Measurements from ENCODE around the gene SNAPIN.

Gene SNAPIN

GRCh38 chr1:153627715-153628626, 30.5 kb upstream of the SNAPIN start, which contains the start of gene S100A1:
Gene S100A1, plus strand, starts transcription at chr1:153628434. Its CDS starts 2,088 bp downstream, at chr1:153630522.
- H3K36me3 ChIP-seq (ENCODE audit: control insufficient read depth, insufficient read depth, low read length) = 0 out of 2 replicates have a peak, but pooled peaks cover 6% of the 10 kb centered on the region
- H3K27me3 ChIP-seq (ENCODE audit: control insufficient read depth, insufficient read depth, low read length) = 0 out of 2 replicates have a peak, but pooled peaks cover 3% of the 10 kb centered on the region
- H3K4me3 ChIP-seq (ENCODE audit: low read depth, low read length) = peak within 1 kb of the TSS; percentile 75
- H3K4me1 ChIP-seq (ENCODE audit: control insufficient read depth, insufficient read depth, low read length) = peaks cover 41% of the 10 kb centered on the region
- H3K9me3 ChIP-seq (ENCODE audit: control insufficient read depth, insufficient read depth, low read depth, low read length) = no peaks in the 10 kb centered on the region
- H3K27ac ChIP-seq (ENCODE audit: low read depth, low read length) = peak within 1 kb of the TSS; percentile 50; the same call in 1 of the 2 replicates
- peak within 1 kb of the TSS; percentile 79 for H3K9ac ChIP-seq (ENCODE audit: low read length)

GRCh38 chr1:153628638-153629342, 29.7 kb upstream of the SNAPIN start:
- H3K9me3 ChIP-seq (ENCODE audit: control insufficient read depth, insufficient read depth, low read depth, low read length) = no peaks in the 10 kb centered on the region
- H3K4me1 ChIP-seq (ENCODE audit: control insufficient read depth, insufficient read depth, low read length) = peaks cover 45% of the 10 kb centered on the region
- no peak overlapping the region for H3K9ac ChIP-seq (ENCODE audit: low read length)
- H3K27ac ChIP-seq (ENCODE audit: low read depth, low read length) = no peak overlapping the region
- 0 out of 2 replicates have a peak, but pooled peaks cover 3% of the 10 kb centered on the region for H3K27me3 ChIP-seq (ENCODE audit: control insufficient read depth, insufficient read depth, low read length)
- H3K4me3 ChIP-seq (ENCODE audit: low read depth, low read length) = no peak overlapping the region
- H3K36me3 ChIP-seq (ENCODE audit: control insufficient read depth, insufficient read depth, low read length) = 0 out of 2 replicates have a peak, but pooled peaks cover 6% of the 10 kb centered on the region

GRCh38 chr1:153629343-153629665, 29.2 kb upstream of the SNAPIN start:
- H3K27ac ChIP-seq (ENCODE audit: low read depth, low read length) = no peak overlapping the region
- H3K4me3 ChIP-seq (ENCODE audit: low read depth, low read length) = no peak overlapping the region
- peaks cover 40% of the 10 kb centered on the region for H3K4me1 ChIP-seq (ENCODE audit: control insufficient read depth, insufficient read depth, low read length)
- 0 out of 2 replicates have a peak, but pooled peaks cover 6% of the 10 kb centered on the region for H3K36me3 ChIP-seq (ENCODE audit: control insufficient read depth, insufficient read depth, low read length)
- no peaks in the 10 kb centered on the region for H3K9me3 ChIP-seq (ENCODE audit: control insufficient read depth, insufficient read depth, low read depth, low read length)
- 0 out of 2 replicates have a peak, but pooled peaks cover 3% of the 10 kb centered on the region for H3K27me3 ChIP-seq (ENCODE audit: control insufficient read depth, insufficient read depth, low read length)
- no peak overlapping the region for H3K9ac ChIP-seq (ENCODE audit: low read length)

- Histone ChIP-seq H3K27me3 (ENCODE audit: control insufficient read depth, insufficient read depth, low read length) (0 out of 2 replicates have a peak, but pooled peaks cover 3% of the 10 kb centered on the region), H3K9me3 (ENCODE audit: control insufficient read depth, insufficient read depth, low read depth, low read length) (no peaks in the 10 kb centered on the region), H3K36me3 (ENCODE audit: control insufficient read depth, insufficient read depth, low read length) (0 out of 2 replicates have a peak, but pooled peaks cover 5% of the 10 kb centered on the region), H3K27ac (ENCODE audit: low read depth, low read length) (no peak overlapping the region), H3K4me3 (ENCODE audit: low read depth, low read length) (no peak overlapping the region), H3K9ac (ENCODE audit: low read length) (peak overlapping the region; percentile 30), H3K4me1 (ENCODE audit: control insufficient read depth, insufficient read depth, low read length) (peaks cover 40% of the 10 kb centered on the region)
Measured at GRCh38 chr1:153629971-153630370, 28.5 kb upstream of the SNAPIN start.

- H3K27me3 ChIP-seq (ENCODE audit: control insufficient read depth, insufficient read depth, low read length) = 0 out of 2 replicates have a peak, but pooled peaks cover 3% of the 10 kb centered on the region
- no peak overlapping the region for H3K4me3 ChIP-seq (ENCODE audit: low read depth, low read length)
- no peak overlapping the region for H3K27ac ChIP-seq (ENCODE audit: low read depth, low read length)
- 0 out of 2 replicates have a peak, but pooled peaks cover 2% of the 10 kb centered on the region for H3K36me3 ChIP-seq (ENCODE audit: control insufficient read depth, insufficient read depth, low read length)
- H3K9me3 ChIP-seq (ENCODE audit: control insufficient read depth, insufficient read depth, low read depth, low read length) = no peaks in the 10 kb centered on the region
- no peak overlapping the region for H3K9ac ChIP-seq (ENCODE audit: low read length)
- peaks cover 40% of the 10 kb centered on the region for H3K4me1 ChIP-seq (ENCODE audit: control insufficient read depth, insufficient read depth, low read length)
Measured at GRCh38 chr1:153630384-153630783, 28.1 kb upstream of the SNAPIN start.

- Histone ChIP-seq H3K27ac (ENCODE audit: low read depth, low read length) (no peak overlapping the region), H3K9ac (ENCODE audit: low read length) (no peak overlapping the region), H3K4me1 (ENCODE audit: control insufficient read depth, insufficient read depth, low read length) (peaks cover 37% of the 10 kb centered on the region), H3K36me3 (ENCODE audit: control insufficient read depth, insufficient read depth, low read length) (peaks cover 9% of the 10 kb centered on the region), H3K27me3 (ENCODE audit: control insufficient read depth, insufficient read depth, low read length) (0 out of 2 replicates have a peak, but pooled peaks cover 3% of the 10 kb centered on the region), H3K9me3 (ENCODE audit: control insufficient read depth, insufficient read depth, low read depth, low read length) (no peaks in the 10 kb centered on the region), H3K4me3 (ENCODE audit: low read depth, low read length) (no peak overlapping the region)
Measured at GRCh38 chr1:153631047-153632022, 27.2 kb upstream of the SNAPIN start.

- Histone ChIP-seq H3K4me1 (ENCODE audit: control insufficient read depth, insufficient read depth, low read length) (peaks cover 25% of the 10 kb centered on the region), H3K9ac (ENCODE audit: low read length) (peak overlapping the region; percentile 5), H3K36me3 (ENCODE audit: control insufficient read depth, insufficient read depth, low read length) (peaks cover 28% of the 10 kb centered on the region), H3K27me3 (ENCODE audit: control insufficient read depth, insufficient read depth, low read length) (no peaks in the 10 kb centered on the region), H3K4me3 (ENCODE audit: low read depth, low read length) (peak overlapping the region; percentile 81), H3K9me3 (ENCODE audit: control insufficient read depth, insufficient read depth, low read depth, low read length) (no peaks in the 10 kb centered on the region), H3K27ac (ENCODE audit: low read depth, low read length) (no peak overlapping the region)
Measured at GRCh38 chr1:153633161-153633753, 25.2 kb upstream of the SNAPIN start.

GRCh38 chr1:153633754-153634665, 24.5 kb upstream of the SNAPIN start, which contains the start of gene CHTOP:
Gene CHTOP, plus strand, starts transcription at chr1:153634066. Its CDS starts 2,523 bp downstream, at chr1:153636589.
- Histone ChIP-seq H3K9ac (ENCODE audit: low read length) (peak within 1 kb of the TSS; percentile 99), H3K27me3 (ENCODE audit: control insufficient read depth, insufficient read depth, low read length) (no peaks in the 10 kb centered on the region), H3K9me3 (ENCODE audit: control insufficient read depth, insufficient read depth, low read depth, low read length) (no peaks in the 10 kb centered on the region), H3K36me3 (ENCODE audit: control insufficient read depth, insufficient read depth, low read length) (peaks cover 36% of the 10 kb centered on the region), H3K27ac (ENCODE audit: low read depth, low read length) (peak within 1 kb of the TSS; percentile 97), H3K4me1 (ENCODE audit: control insufficient read depth, insufficient read depth, low read length) (peaks cover 18% of the 10 kb centered on the region; the same call in 1 of the 2 replicates), H3K4me3 (ENCODE audit: low read depth, low read length) (peak within 1 kb of the TSS; percentile 81)

GRCh38 chr1:153635872-153636271, 22.6 kb upstream of the SNAPIN start:
- Histone ChIP-seq H3K27me3 (ENCODE audit: control insufficient read depth, insufficient read depth, low read length) (no peaks in the 10 kb centered on the region), H3K4me1 (ENCODE audit: control insufficient read depth, insufficient read depth, low read length) (0 out of 2 replicates have a peak, but pooled peaks cover 4% of the 10 kb centered on the region), H3K9me3 (ENCODE audit: control insufficient read depth, insufficient read depth, low read depth, low read length) (no peaks in the 10 kb centered on the region), H3K36me3 (ENCODE audit: control insufficient read depth, insufficient read depth, low read length) (peaks cover 55% of the 10 kb centered on the region), H3K9ac (ENCODE audit: low read length) (no peak overlapping the region), H3K4me3 (ENCODE audit: low read depth, low read length) (0 out of 2 replicates have a peak overlapping the region, but pooled peaks have one; percentile 81), H3K27ac (ENCODE audit: low read depth, low read length) (no peak overlapping the region)

Data from HUES6 (cell line).